ENCODE results near the gene MARS1. TPM values are rescaled to one million over a fixed set of nuclear protein-coding genes. Genes with fewer than 3 reads are reported as not detected.
A peak's percentile ranks its signal among the peaks of the same experiment; 100 is the strongest.

The MARS1 gene
- total and polyA plus RNA-seq, 8 donors, result 35.1 to 1,821 (median 61.7) TPM

DNA sequence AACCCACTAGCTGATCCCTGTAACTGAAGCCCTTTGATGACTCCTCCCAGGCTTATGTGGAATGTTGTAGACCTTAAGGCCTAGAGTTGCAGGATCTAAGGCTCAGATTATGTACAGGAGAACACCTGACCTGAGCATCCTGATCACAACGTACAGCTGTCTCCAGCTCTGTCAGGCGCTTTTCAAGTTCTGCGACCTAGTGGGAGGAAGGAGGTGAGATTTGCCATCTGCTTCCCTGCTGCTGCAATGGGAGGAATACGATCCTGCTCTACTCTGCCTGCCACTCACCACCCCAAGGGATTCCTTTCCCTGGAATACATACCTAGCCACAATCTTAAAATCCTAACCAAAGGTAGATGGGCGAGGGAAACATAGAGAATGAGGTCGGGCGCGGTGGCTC is 45.2 kb downstream of the MARS1 start:
- H3K4me3 ChIP-seq, result no peak overlapping the region
- DNase-seq, result no peak
- peaks cover 0 to 35% (median 18%) of the 10 kb centered on the region in 4 donors for H3K4me1 ChIP-seq
- intact Hi-C loops (cut with DNase I; ENCODE audit: low total_unique reads), result no loop called here
- H3K27me3 ChIP-seq, result no peaks in the 10 kb centered on the region
- no peak for TF ChIP-seq POLR2AphosphoS5 (IDR thresholded peaks at IDR 0.05)
- TF ChIP-seq, protein P1, sequence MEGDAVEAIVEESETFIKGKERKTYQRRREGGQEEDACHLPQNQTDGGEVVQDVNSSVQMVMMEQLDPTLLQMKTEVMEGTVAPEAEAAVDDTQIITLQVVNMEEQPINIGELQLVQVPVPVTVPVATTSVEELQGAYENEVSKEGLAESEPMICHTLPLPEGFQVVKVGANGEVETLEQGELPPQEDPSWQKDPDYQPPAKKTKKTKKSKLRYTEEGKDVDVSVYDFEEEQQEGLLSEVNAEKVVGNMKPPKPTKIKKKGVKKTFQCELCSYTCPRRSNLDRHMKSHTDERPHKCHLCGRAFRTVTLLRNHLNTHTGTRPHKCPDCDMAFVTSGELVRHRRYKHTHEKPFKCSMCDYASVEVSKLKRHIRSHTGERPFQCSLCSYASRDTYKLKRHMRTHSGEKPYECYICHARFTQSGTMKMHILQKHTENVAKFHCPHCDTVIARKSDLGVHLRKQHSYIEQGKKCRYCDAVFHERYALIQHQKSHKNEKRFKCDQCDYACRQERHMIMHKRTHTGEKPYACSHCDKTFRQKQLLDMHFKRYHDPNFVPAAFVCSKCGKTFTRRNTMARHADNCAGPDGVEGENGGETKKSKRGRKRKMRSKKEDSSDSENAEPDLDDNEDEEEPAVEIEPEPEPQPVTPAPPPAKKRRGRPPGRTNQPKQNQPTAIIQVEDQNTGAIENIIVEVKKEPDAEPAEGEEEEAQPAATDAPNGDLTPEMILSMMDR (IDR thresholded peaks at IDR 0.05), result no peak
- no peak for TF ChIP-seq EP300 (IDR thresholded peaks at IDR 0.05)
- TF ChIP-seq POLR2A (IDR thresholded peaks at IDR 0.05), result no peak
- no peaks in the 10 kb centered on the region for H3K9me3 ChIP-seq
- no peak overlapping the region for H3K27ac ChIP-seq
- 89 to 95% (median 93%) methylated on average over 8 of the region's 8 CpGs for WGBS, 5 donors
- H3K36me3 ChIP-seq, result peaks cover 64 to 86% (median 84%) of the 10 kb centered on the region in 4 donors

DNA sequence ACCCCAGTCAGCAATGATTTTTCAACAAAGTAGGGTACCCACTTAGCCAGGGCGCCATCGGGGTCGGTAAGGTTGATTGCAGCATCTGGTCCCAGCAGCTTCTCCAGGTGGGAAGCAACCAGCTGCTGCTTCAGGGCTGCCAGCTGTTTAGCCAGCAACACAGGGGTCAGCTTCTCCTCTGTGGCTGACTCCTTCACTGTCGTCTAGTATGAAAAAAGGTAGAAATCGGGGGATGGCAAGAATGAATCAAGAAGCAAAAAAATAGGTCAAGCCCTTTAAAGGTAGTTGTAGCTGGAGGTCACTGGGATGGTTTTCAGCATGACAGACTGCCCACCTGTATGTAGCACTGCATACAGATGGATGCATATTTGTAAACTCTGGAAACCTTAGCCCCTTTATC is 46.4 kb downstream of the MARS1 start:
- intact Hi-C loops (cut with DNase I; ENCODE audit: low total_unique reads), result no loop called here
- 86 to 95% (median 92%) methylated on average over 5 of the region's 5 CpGs for WGBS, 5 donors
- H3K36me3 ChIP-seq, result peaks cover 53 to 86% (median 84%) of the 10 kb centered on the region in 4 donors
- H3K4me1 ChIP-seq, result peaks cover 0 to 36% (median 16%) of the 10 kb centered on the region in 4 donors
- DNase-seq, result no peak
- TF ChIP-seq EP300 (IDR thresholded peaks at IDR 0.05), result no peak
- TF ChIP-seq POLR2A (IDR thresholded peaks at IDR 0.05), result no peak
- TF ChIP-seq, protein P1 (IDR thresholded peaks at IDR 0.05), result no peak
- no peak for TF ChIP-seq POLR2AphosphoS5 (IDR thresholded peaks at IDR 0.05)
- H3K4me3 ChIP-seq, result no peak overlapping the region
- no peaks in the 10 kb centered on the region for H3K9me3 ChIP-seq
- H3K27ac ChIP-seq, result no peak overlapping the region
- no peaks in the 10 kb centered on the region for H3K27me3 ChIP-seq

DNA sequence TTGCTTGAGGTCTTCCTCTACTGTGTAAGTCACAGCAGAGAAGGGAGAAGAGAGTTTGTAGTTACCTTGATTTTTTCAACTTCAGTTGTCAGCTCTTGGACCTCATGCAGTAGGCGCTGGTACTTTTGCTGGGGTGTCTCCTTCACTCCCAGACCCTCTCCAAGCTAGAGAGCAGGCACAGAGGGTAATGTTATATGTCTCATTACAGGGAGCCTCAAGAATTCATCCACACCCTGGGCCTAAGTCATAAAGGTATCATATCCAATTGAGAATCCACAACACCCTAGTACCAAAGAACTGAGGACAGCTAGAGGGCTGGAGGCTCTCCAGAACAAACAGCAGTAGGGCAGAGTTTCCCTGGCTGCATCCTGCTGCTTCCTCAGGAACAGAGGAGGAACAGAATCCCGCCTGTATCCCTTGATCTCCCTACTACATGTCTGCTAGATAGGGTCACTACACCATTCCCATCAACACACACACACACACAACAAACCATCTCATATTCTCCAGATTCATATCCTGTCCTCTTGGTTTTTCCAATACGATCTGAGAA is 47.2 kb downstream of the MARS1 start:
- no peak overlapping the region for H3K4me3 ChIP-seq
- H3K9me3 ChIP-seq, result no peaks in the 10 kb centered on the region
- 84 to 93% (median 91%) methylated on average over 3 of the region's 3 CpGs for WGBS, 5 donors
- TF ChIP-seq, protein P1 (IDR thresholded peaks at IDR 0.05), result no peak
- no peak for TF ChIP-seq EP300 (IDR thresholded peaks at IDR 0.05)
- TF ChIP-seq POLR2AphosphoS5 (IDR thresholded peaks at IDR 0.05), result no peak
- no peak for TF ChIP-seq POLR2A (IDR thresholded peaks at IDR 0.05)
- H3K27ac ChIP-seq, result peak overlapping the region in 4 of 5 donors; percentile 34 to 81 (median 47)
- intact Hi-C loops (cut with DNase I; ENCODE audit: low total_unique reads), result no loop called here
- no peaks in the 10 kb centered on the region for H3K27me3 ChIP-seq
- H3K36me3 ChIP-seq, result peaks cover 46 to 86% (median 84%) of the 10 kb centered on the region in 4 donors
- DNase-seq, result no peak
- peaks cover 0 to 38% (median 18%) of the 10 kb centered on the region in 4 donors for H3K4me1 ChIP-seq

DNA sequence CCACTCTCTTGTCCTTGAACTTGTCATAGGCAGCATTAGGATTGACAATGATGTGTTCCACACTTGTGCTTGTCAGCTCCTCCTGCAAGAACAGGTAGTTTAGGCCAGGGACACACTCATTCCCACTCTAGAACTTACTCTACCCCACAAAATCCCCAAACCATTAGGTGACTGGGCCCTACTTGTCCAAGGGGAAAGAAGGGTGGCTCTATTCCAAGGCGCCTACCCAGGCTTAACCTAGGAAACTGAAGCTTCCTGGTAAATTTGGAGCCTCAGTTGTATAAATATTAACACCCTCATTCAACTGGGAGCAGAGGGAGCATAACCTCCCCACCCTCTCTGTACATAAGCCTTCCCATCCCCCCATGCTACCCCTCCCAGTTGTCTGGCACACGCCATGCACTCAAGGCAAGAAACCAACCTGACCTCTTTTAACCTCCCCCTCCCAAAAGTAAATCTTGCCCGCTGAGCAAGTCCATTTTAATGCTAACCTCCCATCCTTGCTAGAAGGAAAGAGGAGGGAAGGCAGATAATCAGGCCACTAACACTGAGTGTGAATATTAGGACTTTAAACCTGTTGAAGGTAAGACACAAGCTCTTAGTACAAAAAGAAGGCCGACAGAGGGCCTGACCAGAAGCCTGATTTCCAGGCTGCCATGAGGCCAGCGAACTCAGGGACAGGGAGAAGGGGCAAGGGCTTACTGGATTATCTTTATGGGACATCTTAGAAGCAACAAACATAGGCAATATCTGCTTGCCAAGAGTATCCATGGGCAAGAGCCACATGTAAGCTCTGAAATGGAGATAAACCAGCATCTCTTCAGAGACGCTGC is 48.1 kb downstream of the MARS1 start:
- H3K4me3 ChIP-seq, result no peak overlapping the region
- intact Hi-C loops (cut with DNase I; ENCODE audit: low total_unique reads), result no loop called here
- peak in 2 of 3 donors; percentile 20 to 51 for TF ChIP-seq POLR2AphosphoS5 (IDR thresholded peaks at IDR 0.05)
- no peak for TF ChIP-seq POLR2A (IDR thresholded peaks at IDR 0.05)
- no peak for TF ChIP-seq EP300 (IDR thresholded peaks at IDR 0.05)
- TF ChIP-seq, protein P1 (IDR thresholded peaks at IDR 0.05), result no peak
- H3K27me3 ChIP-seq, result no peaks in the 10 kb centered on the region
- peaks cover 0 to 39% (median 18%) of the 10 kb centered on the region in 4 donors for H3K4me1 ChIP-seq
- peaks cover 44 to 86% (median 83%) of the 10 kb centered on the region in 4 donors for H3K36me3 ChIP-seq
- WGBS, 5 donors, result 38 to 58% (median 51%) methylated on average over 6 of the region's 6 CpGs
- no peaks in the 10 kb centered on the region for H3K9me3 ChIP-seq
- DNase-seq, result peak; percentile 60 to 65
- H3K27ac ChIP-seq, result peak overlapping the region; percentile 25 to 81 (median 54)

Measured in stomach (tissue), 9 donors.